HS-5 (cell line): ENCODE measurements around the gene PET100.

Experiments
- DNase-seq: peaks from one replicate; pipeline ENCODE4 v3.0.0-alpha.2; 2012; ENCODE audit warnings: low read depth

The PET100 gene, protein sequence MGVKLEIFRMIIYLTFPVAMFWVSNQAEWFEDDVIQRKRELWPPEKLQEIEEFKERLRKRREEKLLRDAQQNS

DNA sequence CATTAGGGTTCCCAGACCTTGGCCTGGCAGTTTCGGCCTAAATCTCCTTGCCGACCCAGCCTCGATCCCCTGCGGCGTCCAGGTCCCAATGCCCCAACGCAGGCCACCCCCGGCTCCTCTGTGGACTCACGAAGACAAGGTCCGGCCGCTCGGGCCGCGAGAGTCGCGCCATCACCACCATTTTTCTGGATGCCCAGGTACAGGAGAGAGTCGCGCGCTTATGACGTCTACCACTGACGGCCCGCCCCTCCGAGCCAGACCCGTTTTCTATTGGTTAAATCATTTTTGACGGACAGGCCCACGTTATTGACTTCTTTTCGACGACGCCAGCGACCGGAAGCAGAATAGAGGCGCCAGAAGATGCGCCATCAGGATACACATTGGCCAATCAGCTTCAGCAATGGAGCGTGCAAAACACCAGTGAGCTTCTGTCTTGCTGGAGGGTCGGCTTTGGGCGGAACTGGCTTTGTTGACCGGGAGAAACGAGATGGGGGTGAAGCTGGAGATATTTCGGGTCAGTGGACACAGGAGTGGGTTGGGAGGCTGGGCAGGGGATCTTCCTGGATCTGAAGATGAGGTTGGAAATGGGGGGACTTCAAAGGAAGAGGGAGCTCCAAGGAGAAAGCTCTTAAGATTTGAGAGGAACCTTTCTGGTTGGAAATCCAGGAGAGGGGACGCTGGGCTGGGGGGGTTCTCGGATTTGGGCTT, at the start of gene PET100, which contains the start of gene XAB2:
TSS of gene PET100 (plus strand) at position 447 of the 708 bp plus-strand sequence. CDS start at position 488, 41 bp downstream.
TSS of gene XAB2 (minus strand) at position 199 of the 708 bp plus-strand sequence. CDS start at position 181, 18 bp downstream.
- peak; percentile 97 for DNase-seq

DNA sequence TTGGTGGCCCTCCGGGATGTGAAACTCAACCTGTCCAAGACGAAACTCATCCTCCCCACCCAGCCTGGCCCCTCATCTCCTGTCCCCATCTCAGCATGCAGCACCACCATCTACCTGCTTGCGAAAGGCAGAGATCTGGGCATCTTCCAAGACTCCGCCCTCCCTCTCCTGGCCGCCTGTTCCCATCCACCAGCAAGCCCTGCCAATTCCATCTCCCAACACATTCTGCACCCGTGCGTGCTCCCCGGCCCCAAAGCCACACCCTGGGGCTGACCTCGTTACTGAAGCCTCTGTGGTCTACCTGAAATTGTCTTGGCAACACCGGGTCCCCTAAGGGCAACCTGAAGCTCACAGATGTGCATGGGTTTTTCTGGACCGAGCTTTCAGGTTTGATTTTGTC, 47.1 kb upstream of the PET100 start:
- no peak for DNase-seq

DNA sequence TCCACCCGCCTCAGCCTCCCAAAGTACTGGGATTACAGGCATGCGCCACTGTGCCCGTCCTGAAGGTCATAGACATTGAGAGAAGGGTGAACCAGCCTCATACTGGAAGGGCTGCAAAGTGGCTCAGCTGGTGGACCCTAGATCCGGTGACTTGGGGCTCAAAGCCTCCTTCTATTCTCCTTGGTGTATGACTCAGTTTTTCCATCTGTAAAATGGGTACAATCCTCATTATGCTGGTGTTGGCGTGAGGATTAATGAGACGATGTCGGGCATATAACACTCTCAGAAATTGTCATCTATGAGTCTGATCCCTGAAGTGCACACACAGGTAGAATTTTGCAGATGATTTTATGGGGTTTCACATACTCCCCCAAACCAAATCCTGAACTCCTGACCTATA, 39.8 kb upstream of the PET100 start:
- DNase-seq, result no peak

DNA sequence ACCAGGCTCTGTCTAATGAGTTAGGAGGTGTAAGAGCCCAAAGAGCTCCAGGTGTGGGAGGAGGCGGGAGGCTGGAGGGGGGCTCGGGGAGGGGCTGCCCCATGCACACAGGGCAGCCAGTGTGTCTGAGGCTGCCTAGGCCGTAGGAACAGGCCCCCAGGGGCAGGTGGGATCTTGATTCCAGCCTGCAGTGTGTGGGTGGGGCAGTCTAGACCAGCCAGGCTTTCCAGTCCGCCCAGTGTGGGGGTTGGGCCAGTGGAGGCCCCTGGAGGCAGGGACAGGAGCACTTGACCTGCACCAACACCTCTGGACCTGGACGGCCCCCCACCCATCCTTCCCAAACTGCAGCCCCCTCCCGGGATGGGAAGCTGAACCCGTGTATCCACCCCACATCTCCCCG, 39.3 kb upstream of the PET100 start:
- DNase-seq, result no peak

DNA sequence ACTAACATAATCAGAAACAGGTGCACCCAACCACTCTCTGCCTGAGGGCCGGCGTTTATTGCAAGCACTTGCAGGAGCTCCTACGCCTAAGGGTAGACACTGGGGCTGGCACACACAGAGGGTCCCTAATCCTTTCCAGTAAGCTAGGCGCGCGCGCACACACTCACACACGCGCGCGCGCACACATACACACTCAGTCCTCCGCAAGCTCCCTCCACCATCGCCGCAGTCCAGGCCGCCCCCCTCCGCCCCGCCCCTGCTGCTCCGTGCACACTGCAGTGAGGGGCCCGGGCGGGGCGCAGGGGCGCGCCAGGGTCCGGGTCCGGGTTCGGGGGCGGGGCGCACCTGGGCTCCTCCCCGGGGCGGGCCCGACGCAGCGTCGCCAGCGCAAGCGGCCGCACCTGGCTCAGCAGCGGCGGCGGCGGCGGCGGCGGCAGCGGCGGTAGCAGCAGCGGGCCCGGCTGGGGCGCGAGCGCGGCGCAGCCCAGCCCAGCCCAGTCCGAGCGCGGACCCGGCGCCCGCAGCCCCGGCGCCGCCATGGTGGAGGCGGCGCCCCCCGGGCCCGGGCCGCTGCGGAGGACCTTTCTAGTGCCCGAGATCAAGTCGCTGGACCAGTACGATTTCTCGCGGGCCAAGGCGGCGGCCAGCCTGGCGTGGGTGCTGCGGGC, 34.0 kb upstream of the PET100 start, which contains the start of gene CAMSAP3:
TSS of gene CAMSAP3 (plus strand) at position 398 of the 668 bp plus-strand sequence. CDS start at position 538, 140 bp downstream.
- no peak for DNase-seq

DNA sequence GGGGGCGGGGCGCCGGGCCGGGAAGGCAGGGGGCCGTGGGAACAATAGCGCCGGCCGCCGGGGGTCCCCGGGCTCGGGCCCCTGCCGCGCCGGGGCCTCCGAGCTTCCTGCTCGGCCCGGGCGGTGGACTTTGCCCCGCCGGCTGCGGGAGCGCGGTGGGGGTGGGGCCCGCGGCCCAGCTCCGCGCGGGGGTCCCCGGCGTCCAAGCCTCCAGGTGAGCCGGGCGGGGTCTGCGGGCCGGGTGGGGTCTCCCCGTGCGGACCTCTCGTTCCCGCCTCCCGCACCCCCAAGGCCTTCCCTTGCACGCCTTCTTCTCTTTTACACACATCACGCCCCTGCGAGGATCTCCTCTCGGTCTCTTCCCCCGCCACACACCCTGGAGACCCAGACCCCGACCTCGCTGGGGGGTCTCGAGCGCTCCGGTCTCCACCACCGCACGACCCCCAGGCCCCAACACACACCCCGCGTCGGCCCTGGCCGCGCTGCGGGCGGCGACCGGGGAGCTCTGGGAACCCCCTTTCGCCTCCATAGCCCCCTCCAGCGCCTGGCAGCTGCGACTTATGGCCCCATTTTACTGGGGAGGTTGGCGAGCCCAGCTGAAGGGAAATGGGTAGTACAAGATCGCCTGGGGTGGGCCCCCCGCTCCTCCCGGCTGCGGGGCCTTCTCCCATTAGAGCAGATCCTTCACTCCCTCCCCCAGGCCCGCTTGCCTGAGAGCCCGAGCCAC, 33.2 kb upstream of the PET100 start:
- DNase-seq, result no peak

DNA sequence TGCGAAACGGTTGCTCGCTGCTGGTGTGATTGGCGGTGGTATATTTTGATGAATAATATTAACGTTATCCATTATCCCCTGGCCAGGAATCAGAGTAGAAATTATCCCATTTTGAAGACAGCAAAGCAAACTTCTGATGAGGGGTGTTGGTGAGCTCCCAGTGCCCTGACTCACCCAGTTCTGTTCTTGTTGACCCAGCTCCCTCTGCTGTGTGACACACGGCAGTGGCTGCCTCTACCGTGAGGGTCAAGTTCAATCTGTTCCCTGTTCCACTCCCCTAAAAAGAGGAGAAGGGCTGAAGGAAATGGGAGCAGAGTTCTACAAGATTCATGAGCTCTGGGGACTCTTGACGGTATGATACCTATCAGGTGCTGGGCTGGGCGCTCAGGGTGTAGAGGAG, 31.9 kb upstream of the PET100 start:
- DNase-seq, result no peak

DNA sequence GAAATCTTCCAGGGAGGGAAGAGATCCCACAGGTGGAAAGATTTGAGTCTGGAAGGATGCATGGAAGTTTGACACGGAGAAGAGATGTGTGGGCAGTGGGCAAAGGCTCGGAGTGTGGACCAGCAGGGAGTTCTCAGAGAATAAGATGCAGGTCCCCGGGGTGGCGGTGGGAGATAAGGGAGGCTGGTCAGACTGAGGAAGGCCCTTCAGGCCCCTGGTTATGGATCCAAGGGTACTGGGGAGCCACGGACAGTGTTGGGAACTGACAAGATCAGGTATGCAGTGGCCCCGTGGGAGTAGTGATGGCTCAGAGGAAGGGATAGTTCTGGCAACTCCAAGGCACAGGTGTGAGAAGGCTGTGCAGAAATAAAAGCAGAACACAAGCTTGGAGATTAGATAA, 31.4 kb upstream of the PET100 start:
- no peak for DNase-seq

DNA sequence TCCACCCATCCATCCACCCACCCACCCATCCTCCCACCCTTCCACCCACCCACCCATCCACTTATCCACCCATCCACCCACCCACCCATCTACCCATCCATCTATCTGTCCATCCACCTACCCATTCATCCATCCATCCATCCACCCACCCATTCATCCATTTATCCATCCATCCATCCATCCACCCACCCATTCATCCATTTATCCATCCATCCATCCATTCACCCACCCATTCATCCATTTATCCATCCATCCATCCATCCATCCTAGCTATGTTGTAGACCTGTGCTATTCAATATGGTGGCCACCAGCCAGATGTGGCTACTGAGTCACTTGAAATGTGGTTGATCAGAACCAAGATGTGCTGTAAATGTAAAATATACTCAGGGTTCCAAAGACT, 28.9 kb upstream of the PET100 start:
- no peak for DNase-seq

DNA sequence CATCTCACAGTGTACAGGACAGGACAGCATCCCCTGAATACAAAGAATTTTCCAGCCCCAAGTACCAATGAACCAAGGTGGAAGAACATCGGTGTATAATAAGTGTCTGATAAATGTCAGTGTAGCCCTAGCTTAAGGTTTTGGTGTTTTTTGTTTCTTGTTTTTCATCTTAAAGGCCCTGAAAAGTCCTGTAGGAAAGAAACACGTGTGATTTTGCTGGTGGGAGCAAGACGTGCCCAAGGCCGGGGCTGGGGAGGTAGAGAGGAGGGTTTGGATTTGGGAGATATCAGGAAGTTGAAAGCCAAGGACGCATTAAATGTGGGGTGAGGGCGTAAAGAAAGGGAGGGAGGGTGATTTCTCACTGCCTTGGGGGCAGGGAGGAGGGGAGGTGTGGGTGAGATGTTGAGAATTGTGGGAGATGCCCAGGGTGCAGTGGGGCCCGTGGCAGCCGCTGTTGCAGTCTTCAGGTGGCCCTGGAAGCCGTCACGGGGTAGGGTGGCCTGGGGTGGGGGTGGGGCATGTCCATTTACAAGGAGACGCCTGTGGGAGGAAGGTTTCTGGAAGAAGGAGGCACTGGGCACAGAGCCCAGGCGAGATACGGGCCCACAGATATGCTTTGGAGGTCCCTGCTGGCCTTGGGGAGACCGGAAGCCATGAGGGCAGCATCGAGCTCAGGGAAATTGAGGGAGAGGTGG, 27.2 kb upstream of the PET100 start:
- no peak for DNase-seq

DNA sequence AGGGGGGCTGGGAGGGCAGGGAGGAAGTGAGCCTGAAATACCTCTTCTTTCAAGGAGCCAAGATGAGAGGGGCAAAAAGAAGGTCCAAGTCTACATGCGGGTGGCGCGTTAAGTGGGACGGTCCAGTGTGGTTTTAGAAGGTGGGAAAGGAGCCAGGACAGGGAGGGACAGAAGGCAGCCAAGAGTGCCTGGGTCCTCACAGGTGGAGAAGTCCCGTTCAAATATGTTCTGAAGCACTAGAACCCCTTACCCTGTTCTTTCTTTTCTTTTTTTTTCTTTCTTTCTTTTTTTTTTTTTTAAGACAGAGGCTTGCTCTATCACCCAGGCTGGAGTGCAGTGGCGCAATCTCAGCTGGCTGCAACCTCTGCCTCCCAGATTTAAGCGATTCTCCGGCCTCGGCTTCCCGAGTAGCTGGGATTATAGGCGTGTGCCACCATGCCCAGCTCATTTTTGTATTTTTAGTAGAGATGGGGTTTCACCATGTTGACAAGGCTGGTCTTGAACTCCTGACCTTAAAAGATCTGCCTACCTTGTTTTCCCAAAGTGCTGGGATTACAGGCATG, 26.6 kb upstream of the PET100 start:
- DNase-seq, result no peak

DNA sequence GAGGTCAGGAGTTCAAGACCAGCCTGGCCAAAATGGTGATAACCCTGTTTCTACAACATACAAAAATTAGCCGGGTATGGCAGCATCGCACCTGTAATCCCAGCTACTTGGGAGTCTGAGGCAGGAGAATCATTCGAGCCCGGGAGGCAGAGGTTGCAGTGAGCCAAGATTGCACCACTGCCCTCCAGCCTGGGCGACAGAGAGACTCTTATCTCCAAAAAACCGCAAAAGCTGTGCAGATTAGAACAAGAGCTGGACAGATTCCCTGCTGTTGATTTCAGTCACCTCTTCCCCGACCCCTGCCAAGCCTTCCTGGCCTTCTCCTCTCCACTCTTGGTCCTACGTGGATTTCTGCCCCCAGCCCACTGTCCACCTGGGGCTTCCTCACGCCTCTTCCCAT, 25.7 kb upstream of the PET100 start:
- no peak for DNase-seq

DNA sequence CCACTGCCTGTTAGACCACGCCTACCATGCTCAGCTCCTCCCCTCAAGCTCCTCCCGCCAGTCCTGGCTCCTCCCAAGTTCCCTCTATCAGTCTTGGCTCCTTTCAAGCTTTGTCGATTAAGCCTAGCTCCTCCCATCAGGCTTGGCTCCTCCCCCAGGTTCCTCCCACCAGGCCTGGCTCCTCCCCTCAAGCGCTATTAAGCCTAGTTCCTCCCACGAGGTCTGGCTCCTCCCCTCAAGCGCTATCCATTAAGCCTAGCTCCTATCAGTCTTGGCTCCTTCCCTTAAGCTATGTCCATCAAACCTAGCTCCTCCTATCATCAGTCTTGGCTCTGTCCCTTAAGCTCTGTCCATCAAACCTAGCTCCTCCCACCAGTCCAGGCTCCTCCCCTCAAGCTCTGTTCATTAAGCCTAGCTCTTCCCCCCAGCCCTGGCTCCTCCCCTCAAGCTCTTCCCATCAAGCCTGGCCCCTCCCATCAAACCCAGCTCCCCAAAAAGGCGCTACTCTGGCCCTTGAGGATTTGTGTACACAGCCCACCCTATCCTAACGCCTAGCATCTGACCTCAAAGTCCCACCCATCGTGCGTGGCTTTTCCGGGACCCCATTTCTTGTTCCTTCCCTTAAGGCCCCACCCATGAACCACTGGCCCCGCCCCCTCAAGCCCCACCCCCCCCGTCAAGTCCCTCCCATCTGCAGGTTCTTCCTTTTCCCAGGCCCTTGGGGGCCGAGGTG, 23.9 kb upstream of the PET100 start:
- DNase-seq, result no peak

DNA sequence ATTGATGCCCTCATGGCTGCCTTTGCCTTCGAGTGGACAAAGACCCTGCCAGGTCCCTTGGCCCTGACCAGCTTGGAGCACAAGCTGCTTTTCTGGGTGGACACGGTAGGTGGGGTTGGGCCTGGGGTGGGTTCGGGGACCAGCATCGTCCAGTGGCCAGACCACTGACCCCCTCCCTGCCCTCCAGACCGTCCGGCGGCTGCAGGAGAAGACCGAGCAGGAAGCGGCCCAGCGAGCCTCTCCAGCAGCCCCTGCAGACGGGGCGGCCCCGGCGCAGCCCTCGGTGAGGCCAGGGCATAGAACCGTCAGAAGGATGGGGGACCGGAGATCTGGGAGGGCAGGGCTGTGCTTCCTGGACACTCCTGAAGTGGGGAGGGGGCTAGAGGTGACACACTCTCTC, 23.3 kb upstream of the PET100 start:
- no peak for DNase-seq

DNA sequence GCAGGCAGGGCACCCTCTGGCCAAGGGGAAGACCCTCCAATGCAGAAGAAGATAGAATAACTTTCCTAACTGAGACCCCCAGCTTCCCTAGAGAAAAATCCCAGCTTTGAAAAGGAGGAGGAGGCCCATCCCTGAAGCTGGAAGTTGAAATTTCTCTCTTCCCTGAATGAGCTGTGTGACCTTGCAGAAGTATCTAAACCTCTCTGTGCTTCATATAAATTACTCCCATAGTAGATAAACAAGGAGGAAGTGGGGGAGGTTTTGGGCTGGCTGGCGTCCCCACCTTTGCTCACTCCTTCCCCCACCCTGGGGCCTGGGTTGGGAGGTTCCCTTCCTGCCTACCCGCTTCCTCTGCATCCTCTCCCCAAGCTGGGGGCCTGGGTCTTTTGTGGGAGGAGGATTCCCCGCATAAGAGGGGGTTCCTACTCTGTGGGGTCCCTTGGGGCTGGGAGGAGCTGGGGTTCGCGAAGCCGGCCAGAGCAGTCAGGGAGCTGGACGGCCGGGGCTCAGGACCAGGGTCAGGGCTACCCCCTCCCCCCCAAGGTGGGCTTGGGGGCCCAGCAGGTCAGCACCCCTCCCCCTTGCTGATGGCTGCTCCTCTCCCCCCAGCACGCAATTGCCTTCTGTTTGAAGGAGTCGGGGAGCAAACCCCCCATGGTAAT, 22.2 kb upstream of the PET100 start:
- no peak for DNase-seq

DNA sequence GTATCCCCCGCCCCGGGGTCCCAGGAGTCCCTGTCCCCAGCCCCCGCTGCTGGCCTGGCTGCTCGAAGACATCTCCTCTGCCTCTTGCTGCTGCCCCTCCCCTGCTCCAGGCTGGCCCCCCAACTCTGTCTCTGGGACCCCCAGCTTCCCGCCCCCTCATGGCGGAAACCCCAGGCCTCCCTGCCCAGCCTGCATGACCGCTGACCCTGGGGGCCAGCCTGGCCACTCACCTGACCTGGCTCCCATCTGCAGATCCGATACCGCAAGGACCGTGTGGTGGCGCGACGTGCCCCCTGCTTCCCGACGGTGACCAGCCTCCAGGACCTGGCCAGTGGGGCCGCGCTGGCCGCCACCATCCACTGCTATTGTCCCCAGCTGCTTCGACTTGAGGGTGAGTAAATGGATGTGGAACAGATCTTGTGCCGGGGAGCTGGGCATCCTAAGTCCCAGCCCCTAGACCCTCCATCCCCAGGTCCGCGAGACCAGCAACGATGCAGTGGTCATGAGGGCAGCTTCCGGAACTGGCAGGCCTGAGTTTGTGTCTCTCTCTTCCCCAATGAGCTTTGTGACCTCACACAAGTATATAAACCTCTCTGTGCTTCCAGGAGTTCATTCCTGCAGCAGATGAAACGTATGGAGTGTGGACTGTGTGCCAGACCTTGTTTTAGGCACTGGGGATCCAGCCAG, 21.6 kb upstream of the PET100 start:
- no peak for DNase-seq

DNA sequence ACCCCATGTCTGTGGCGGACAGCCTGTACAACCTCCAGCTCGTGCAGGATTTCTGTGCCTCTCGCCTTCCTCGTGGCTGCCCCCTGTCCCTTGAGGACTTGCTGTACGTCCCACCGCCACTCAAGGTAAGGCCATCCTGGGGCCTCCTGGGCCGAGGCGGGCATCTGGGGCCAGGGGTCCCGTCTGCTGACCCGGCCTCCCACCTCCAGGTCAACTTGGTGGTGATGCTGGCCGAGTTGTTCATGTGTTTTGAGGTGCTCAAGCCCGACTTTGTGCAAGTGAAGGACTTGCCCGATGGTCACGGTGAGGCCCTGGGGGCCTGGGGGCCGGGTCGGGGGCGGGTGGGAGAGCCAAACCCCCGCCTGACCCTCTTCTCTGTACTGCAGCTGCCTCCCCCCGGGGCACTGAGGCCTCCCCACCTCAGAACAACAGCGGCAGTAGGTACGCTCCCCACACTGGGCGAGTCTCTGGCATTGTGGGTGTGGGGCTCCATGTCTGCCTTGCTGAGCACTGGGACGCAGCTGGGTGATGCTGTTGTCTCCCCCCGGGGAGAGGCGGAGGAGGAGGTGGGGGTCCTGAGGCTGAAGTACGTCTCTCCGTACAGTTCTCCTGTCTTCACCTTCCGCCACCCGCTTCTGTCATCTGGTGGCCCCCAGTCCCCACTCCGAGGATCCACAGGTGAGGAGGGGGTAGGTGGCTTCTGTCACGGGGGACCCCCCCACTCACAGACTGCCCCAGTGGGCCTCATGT, 18.9 kb upstream of the PET100 start:
- DNase-seq, result no peak

DNA sequence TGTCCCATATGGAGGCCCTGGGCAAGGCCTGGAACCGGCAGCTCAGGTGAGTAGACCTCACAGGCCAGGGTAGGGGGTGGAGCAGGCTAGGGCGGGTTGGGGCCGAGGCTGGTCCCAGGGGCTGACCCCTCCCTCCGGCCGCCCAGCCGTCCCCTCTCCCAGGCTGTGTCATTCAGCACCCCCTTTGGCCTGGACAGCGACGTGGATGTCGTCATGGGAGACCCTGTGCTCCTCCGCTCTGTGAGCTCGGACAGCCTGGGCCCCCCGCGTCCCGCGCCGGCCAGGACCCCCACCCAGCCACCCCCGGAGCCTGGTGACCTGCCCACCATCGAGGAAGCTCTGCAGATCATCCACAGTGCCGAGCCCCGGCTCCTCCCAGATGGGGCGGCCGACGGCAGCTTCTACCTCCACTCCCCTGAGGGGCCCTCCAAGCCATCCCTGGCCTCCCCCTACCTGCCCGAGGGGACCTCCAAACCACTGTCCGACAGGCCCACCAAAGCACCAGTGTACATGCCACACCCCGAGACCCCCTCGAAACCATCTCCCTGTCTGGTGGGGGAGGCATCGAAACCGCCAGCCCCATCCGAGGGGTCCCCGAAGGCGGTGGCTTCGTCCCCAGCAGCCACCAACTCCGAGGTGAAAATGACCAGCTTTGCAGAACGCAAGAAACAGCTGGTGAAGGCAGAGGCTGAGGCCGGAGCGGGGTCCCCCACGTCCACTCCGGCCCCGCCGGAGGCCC, 17.9 kb upstream of the PET100 start:
- no peak for DNase-seq
